ENCODE data around the gene TBX10. TPM values are rescaled to one million over a fixed set of nuclear protein-coding genes. Genes with fewer than 3 reads are reported as not detected.
A peak's percentile ranks its signal among the peaks of the same experiment; 100 is the strongest.
"Not testable (repeated sequence)": the region's sequence is repeated elsewhere in the genome, so short reads cannot be mapped to it uniquely, and the experiment has no call there.

The TBX10 gene
- total RNA-seq, 4 donors from 2014 or later, result not detected

- H3K27ac ChIP-seq, result no peak overlapping the region
- 67 to 70% methylated on average over 12 of the region's 12 CpGs for WGBS, 2 donors
- DNase-seq (ENCODE audit: low spot score in 2 of 2), result no peak
These were observed 46.5 kb downstream of the TBX10 start for GRCh38 chr11:67592880-67593564.

DNA sequence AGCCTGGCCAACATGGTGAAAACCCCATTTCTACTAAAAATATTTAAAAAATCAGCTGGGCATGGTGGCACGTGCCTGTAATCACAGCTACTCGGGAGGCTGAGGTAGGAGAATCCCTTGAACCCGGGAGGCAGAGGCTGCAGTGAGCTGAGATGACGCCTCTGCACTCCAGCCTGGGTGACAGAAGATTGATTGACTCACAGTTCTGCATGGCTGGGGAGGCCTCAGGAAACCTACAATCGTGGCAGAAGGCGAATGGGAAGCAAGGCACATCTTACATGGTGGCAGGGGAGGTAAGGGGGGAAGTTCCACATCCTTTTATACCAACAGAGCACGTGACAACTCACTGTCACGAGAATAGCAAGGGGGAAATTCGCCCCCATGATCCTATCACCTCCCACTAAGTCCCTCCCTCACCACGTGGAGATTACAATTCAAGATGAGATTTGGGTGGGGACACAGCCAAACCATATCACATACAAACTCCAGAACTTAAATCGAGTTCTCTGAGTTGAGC is 50.6 kb downstream of the TBX10 start:
- DNase-seq (ENCODE audit: low spot score in 2 of 2); H3K27ac ChIP-seq; H3K4me3 ChIP-seq; H3K9me3 ChIP-seq; H3K27me3 ChIP-seq: not testable (repeated sequence)
- H3K4me1 ChIP-seq, result peaks cover 0 to 12% (median 10%) of the 10 kb centered on the region in 4 donors
- WGBS, 2 donors, result 73 to 77% methylated on average over 11 of the region's 11 CpGs
- peaks cover 0 to 47% (median 6%) of the 10 kb centered on the region in 3 donors for H3K36me3 ChIP-seq

More at GRCh38 chr11:67592880-67593564, 46.5 kb downstream of the TBX10 start:
- H3K4me1 ChIP-seq, result peaks cover 0 to 3% (median 0%) of the 10 kb centered on the region in 4 donors
- TF ChIP-seq POLR2A (IDR thresholded peaks at IDR 0.05) (no peak), EP300 (IDR thresholded peaks at IDR 0.05) (no peak)
- TF ChIP-seq, protein P1, sequence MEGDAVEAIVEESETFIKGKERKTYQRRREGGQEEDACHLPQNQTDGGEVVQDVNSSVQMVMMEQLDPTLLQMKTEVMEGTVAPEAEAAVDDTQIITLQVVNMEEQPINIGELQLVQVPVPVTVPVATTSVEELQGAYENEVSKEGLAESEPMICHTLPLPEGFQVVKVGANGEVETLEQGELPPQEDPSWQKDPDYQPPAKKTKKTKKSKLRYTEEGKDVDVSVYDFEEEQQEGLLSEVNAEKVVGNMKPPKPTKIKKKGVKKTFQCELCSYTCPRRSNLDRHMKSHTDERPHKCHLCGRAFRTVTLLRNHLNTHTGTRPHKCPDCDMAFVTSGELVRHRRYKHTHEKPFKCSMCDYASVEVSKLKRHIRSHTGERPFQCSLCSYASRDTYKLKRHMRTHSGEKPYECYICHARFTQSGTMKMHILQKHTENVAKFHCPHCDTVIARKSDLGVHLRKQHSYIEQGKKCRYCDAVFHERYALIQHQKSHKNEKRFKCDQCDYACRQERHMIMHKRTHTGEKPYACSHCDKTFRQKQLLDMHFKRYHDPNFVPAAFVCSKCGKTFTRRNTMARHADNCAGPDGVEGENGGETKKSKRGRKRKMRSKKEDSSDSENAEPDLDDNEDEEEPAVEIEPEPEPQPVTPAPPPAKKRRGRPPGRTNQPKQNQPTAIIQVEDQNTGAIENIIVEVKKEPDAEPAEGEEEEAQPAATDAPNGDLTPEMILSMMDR (IDR thresholded peaks at IDR 0.05), result no peak
- H3K4me3 ChIP-seq, result no peak overlapping the region
- H3K36me3 ChIP-seq, result peaks cover 0 to 14% (median 0%) of the 10 kb centered on the region in 3 donors
- H3K27me3 ChIP-seq, result no peaks in the 10 kb centered on the region
- no peaks in the 10 kb centered on the region for H3K9me3 ChIP-seq

DNA sequence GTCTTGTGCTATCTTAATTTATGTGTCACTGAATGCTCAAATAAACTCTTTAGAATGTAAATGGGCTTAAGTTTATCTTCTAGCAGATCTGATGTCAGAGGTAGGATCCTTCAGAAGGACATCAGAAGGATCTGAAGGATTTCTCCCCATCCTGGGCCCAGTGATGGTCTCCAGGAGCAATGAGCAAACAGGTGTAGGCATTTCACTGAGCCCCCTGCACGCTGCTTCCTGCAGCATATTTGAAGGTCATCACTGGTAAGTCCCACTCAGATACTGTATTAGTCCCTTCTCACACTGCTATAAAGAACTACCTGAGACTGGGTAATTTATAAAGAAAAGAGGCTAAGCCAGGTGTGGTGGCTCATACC is 51.4 kb downstream of the TBX10 start:
- Histone ChIP-seq H3K9me3 (no peaks in the 10 kb centered on the region), H3K4me1 (peaks cover 0 to 12% (median 10%) of the 10 kb centered on the region in 4 donors), H3K27me3 (no peaks in the 10 kb centered on the region), H3K4me3 (no peak overlapping the region), H3K27ac (no peak overlapping the region), H3K36me3 (peaks cover 0 to 47% (median 6%) of the 10 kb centered on the region in 3 donors)
- TF ChIP-seq POLR2A (IDR thresholded peaks at IDR 0.05), result no peak
- TF ChIP-seq, protein P1 (IDR thresholded peaks at IDR 0.05), result no peak
- TF ChIP-seq EP300 (IDR thresholded peaks at IDR 0.05), result no peak
- 96 to 100% methylated on average over 1 of the region's 1 CpG for WGBS, 2 donors
- no peak for DNase-seq (ENCODE audit: low spot score in 2 of 2)

DNA sequence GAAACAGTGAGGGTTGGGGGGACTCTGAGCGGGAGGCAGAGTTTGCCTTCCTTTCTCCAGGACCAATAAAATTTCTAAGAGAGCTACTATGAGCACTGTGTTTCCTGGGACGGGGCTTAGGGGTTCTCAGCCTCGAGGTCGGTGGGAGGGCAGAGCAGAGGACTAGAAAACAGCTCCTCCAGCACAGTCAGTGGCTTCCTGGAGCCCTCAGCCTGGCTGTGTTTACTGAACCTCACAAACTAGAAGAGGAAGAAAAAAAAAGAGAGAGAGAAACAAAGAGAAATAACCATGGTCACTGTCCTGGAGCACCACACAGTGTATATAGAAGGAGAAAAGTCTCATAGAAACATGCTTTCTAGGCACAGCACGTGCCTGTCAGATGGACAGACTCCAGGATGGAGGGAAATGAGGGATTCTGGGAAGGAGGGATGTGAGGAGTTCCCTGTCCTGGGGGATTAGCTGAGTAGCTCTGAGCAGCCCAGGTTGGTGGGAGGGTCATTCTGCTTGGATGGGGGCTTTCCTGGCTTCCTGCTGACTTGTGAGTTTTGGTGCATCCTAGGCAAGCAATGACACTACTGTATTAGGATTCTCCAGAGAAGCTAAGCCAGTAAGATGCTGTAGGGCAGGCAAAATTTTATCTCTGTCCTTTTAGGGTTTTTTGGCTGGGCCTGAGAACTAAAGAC is 52.9 kb downstream of the TBX10 start:
- H3K4me1 ChIP-seq, result peaks cover 0 to 23% (median 15%) of the 10 kb centered on the region in 4 donors
- H3K27ac ChIP-seq, result no peak overlapping the region
- DNase-seq (ENCODE audit: low spot score in 2 of 2), result no peak
- H3K36me3 ChIP-seq, result peaks cover 0 to 47% (median 6%) of the 10 kb centered on the region in 3 donors
- TF ChIP-seq EP300 (IDR thresholded peaks at IDR 0.05), result no peak
- WGBS, 2 donors, result 79 to 80% methylated on average over 5 of the region's 5 CpGs
- H3K4me3 ChIP-seq, result no peak overlapping the region
- no peaks in the 10 kb centered on the region for H3K27me3 ChIP-seq
- no peaks in the 10 kb centered on the region for H3K9me3 ChIP-seq

GRCh38 chr11:67585911-67586310 is 53.7 kb downstream of the TBX10 start:
- Histone ChIP-seq H3K9me3 (no peaks in the 10 kb centered on the region), H3K27me3 (no peaks in the 10 kb centered on the region), H3K27ac (peak overlapping the region in 2 of 4 donors; percentile 95 to 97), H3K36me3 (peaks cover 0 to 47% (median 6%) of the 10 kb centered on the region in 3 donors), H3K4me1 (peaks cover 0 to 23% (median 15%) of the 10 kb centered on the region in 4 donors), H3K4me3 (no peak overlapping the region)
- TF ChIP-seq EP300 (IDR thresholded peaks at IDR 0.05) (no peak), POLR2A (IDR thresholded peaks at IDR 0.05) (no peak)
- TF ChIP-seq, protein P1 (IDR thresholded peaks at IDR 0.05), result no peak
- DNase-seq (ENCODE audit: low spot score in 2 of 2), result no peak
- 90 to 92% methylated on average over 4 of the region's 4 CpGs for WGBS, 2 donors

Measured in tibial nerve (tissue), 4 donors.